Osteoblast (primary cell): ENCODE measurements around the gene GRIK2. TPM values are rescaled to one million over a fixed set of nuclear protein-coding genes. Genes with fewer than 3 reads are reported as not detected.

Source experiments
- DNase-seq: peaks from one replicate; pipeline ENCODE4 v3.0.0; 2011; ENCODE audit warnings: low spot score, mixed read lengths; ENCODE audit not compliant: insufficient read length; ENCODE audit errors: missing footprints
- H2AFZ ChIP-seq: 2 replicates; pipeline ENCODE4 v1.6.0; 2011; ENCODE audit warnings: mild to moderate bottlenecking, low read length
- H3K27ac ChIP-seq: 2 replicates; pipeline ENCODE4 v1.5.1; 2011; ENCODE audit warnings: mild to moderate bottlenecking, low read depth, low read length, moderate library complexity
- H3K27me3 ChIP-seq: 2 replicates; pipeline ENCODE4 v1.6.0; 2012; ENCODE audit warnings: mild to moderate bottlenecking, control low read depth, inconsistent platforms, low read length, moderate library complexity; ENCODE audit not compliant: insufficient read depth
- H3K36me3 ChIP-seq: 2 replicates; pipeline ENCODE4 v1.5.1; 2011; ENCODE audit warnings: mild to moderate bottlenecking, low read length, control low read depth, moderate library complexity; ENCODE audit not compliant: insufficient read depth
- H3K4me1 ChIP-seq: 2 replicates; pipeline ENCODE4 v1.5.1; 2011; ENCODE audit warnings: mild to moderate bottlenecking, low read length, control low read depth, moderate library complexity; ENCODE audit not compliant: insufficient read depth
- H3K4me2 ChIP-seq: 2 replicates; pipeline ENCODE4 v1.6.0; 2011; ENCODE audit warnings: mild to moderate bottlenecking, low read length; ENCODE audit not compliant: insufficient read depth
- H3K4me3 ChIP-seq: fragments of 200-600 bp; sonication (generic); 3 replicates; pipeline ENCODE4 v1.5.1; 2012; ENCODE audit warnings: mild to moderate bottlenecking, low read length, inconsistent platforms; ENCODE audit not compliant: insufficient read depth
- H3K79me2 ChIP-seq: 2 replicates; pipeline ENCODE4 v1.6.0; 2012; ENCODE audit warnings: mild to moderate bottlenecking, low read length, control low read depth, inconsistent platforms; ENCODE audit not compliant: insufficient read depth
- H3K9me3 ChIP-seq: 2 replicates; pipeline ENCODE4 v1.5.1; 2011; ENCODE audit warnings: low read depth, low read length, control low read depth
- H4K20me1 ChIP-seq: 2 replicates; pipeline ENCODE4 v1.6.0; 2012; ENCODE audit warnings: mild to moderate bottlenecking, low read length, control low read depth; ENCODE audit not compliant: insufficient read depth
- CTCF ChIP-seq: IDR thresholded peaks from 2 replicates; pipeline ENCODE4 v1.5.1; 2011; ENCODE audit warnings: mild to moderate bottlenecking, low read depth, low read length, moderate library complexity; ENCODE audit errors: extremely low read depth
- total RNA-seq: library from RNA; depleted of rRNA; stranded (reverse); fragments of >200 nt; gene quantifications from 2 replicates; pipeline ENCODE4 v1.2.3, GENCODE V29; 2012

GRIK2 gene
- total RNA-seq, 1 donor, result 0.72 TPM

GRCh38 chr6:101806241-101806640 is 412.7 kb downstream of the GRIK2 start:
- no peak for DNase-seq
- H3K27me3 ChIP-seq, result no peaks in the 10 kb centered on the region
- peaks cover 10% of the 10 kb centered on the region for H3K4me1 ChIP-seq
- H3K27ac ChIP-seq, result peak overlapping the region; percentile 45
- H3K79me2 ChIP-seq, result no peaks in the 10 kb centered on the region
- peak overlapping the region; percentile 43 for H3K4me2 ChIP-seq
- no peaks in the 10 kb centered on the region for H3K9me3 ChIP-seq
- no peak overlapping the region for H2AFZ ChIP-seq
- no peaks in the 10 kb centered on the region for H3K36me3 ChIP-seq
- TF ChIP-seq CTCF, result no peak
- H4K20me1 ChIP-seq, result no peaks in the 10 kb centered on the region
- no peak overlapping the region for H3K4me3 ChIP-seq

- Histone ChIP-seq H3K9me3 (no peaks in the 10 kb centered on the region), H2AFZ (no peak overlapping the region), H3K4me1 (peaks cover 5% of the 10 kb centered on the region), H3K27me3 (no peaks in the 10 kb centered on the region), H3K27ac (no peak overlapping the region), H3K79me2 (no peaks in the 10 kb centered on the region), H3K4me3 (no peak overlapping the region), H3K36me3 (no peaks in the 10 kb centered on the region), H3K4me2 (no peak overlapping the region), H4K20me1 (no peaks in the 10 kb centered on the region)
- TF ChIP-seq CTCF, result no peak
- no peak for DNase-seq
Measured at GRCh38 chr6:101811108-101811507, 417.6 kb downstream of the GRIK2 start.

GRCh38 chr6:101816716-101817115 is 423.2 kb downstream of the GRIK2 start:
- Histone ChIP-seq H2AFZ (no peak overlapping the region), H3K4me3 (no peak overlapping the region), H4K20me1 (no peaks in the 10 kb centered on the region), H3K27ac (no peak overlapping the region), H3K79me2 (no peaks in the 10 kb centered on the region), H3K36me3 (no peaks in the 10 kb centered on the region), H3K4me1 (no peaks in the 10 kb centered on the region), H3K4me2 (no peak overlapping the region), H3K27me3 (no peaks in the 10 kb centered on the region), H3K9me3 (no peaks in the 10 kb centered on the region)
- DNase-seq, result no peak
- TF ChIP-seq CTCF, result no peak

GRCh38 chr6:101818051-101818450 is 424.5 kb downstream of the GRIK2 start:
- Histone ChIP-seq H3K9me3 (no peaks in the 10 kb centered on the region), H3K27ac (no peak overlapping the region), H3K4me2 (no peak overlapping the region), H3K4me1 (no peaks in the 10 kb centered on the region), H4K20me1 (no peaks in the 10 kb centered on the region), H3K79me2 (no peaks in the 10 kb centered on the region), H3K36me3 (no peaks in the 10 kb centered on the region), H2AFZ (no peak overlapping the region), H3K4me3 (no peak overlapping the region), H3K27me3 (no peaks in the 10 kb centered on the region)
- no peak for DNase-seq
- TF ChIP-seq CTCF, result no peak
